GM23338 (cell line): Measurements from ENCODE around the gene HOXD1.
A peak's percentile ranks its signal among the peaks of the same experiment; 100 is the strongest.

Experiments used
- CREB1 ChIP-seq: fragments of 250-450 bp; sonication (Bioruptor Pico); IDR thresholded peaks from 2 replicates; pipeline ENCODE4 v1.5.0; 2020; ENCODE audit warnings: low read depth, mild to moderate bottlenecking, moderate library complexity
- EZH2 ChIP-seq: fragments of 200-600 bp; sonication (generic); IDR thresholded peaks from one replicate; pipeline ENCODE4 v1.8.0; 2017; ENCODE audit warnings: antibody characterized with exemption, mild to moderate bottlenecking, low read depth; ENCODE audit not compliant: unreplicated experiment
- JUNB ChIP-seq: IDR thresholded peaks from one replicate; pipeline ENCODE4 v1.6.1; 2016; ENCODE audit warnings: antibody characterized with exemption; ENCODE audit not compliant: unreplicated experiment
- POLR2AphosphoS5 ChIP-seq: IDR thresholded peaks from 2 replicates; pipeline ENCODE4 v1.6.1; 2016; ENCODE audit warnings: antibody characterized with exemption, low read depth
- TF ChIP-seq, protein P1 (sequence below), 2 experiments: fragments of 200-600 bp in 1 of 2; sonication (generic) in 1 of 2; conservative IDR thresholded peaks; 2 replicates each; pipeline versions ENCODE4 v1.5.1 to v1.6.1; 2016 to 2017; ENCODE audit warnings: antibody characterized with exemption in 2 of 2, low read depth in 2 of 2, mild to moderate bottlenecking in 2 of 2, moderate library complexity in 1 of 2
- TF ChIP-seq, protein P2 (sequence below): IDR thresholded peaks from one replicate; pipeline ENCODE4 v1.6.1; 2018; ENCODE audit warnings: antibody characterized with exemption; ENCODE audit not compliant: unreplicated experiment

DNA sequence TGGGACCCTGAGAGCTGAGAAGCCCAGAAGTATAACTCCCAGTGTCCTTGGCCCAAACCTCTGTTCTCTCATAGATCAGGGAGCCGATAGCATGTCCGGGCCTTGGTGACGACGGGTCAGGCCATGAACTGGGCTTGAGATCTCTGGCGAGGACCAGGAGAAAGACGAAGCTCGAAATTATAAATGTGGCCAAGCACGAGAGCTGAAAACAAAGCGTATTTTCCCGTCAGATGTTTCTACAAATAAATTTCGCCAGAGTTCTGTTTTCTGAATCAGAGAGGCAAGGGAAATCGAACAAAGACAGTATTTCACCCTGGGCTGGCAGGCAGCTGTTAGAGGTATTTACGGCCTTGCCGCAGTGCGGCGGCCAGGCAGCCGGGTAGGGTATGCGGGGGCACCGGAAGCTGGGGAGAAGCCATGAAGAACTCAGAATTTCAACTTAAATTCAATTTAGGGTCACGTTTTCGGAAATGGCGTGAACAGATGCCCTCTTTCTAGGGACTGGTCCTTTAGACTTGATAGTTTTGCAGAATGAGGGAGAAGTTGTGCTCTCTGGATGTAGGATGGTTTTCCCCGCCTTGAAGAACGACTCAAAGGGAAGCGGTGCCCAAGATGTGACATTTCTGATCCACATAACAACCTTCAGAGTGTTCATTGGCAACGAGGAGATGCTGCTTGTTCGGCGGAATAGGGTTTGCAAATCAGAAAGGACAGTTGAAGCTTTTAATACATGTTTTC is 49.4 kb upstream of the HOXD1 start:
- TF ChIP-seq, protein P1, sequence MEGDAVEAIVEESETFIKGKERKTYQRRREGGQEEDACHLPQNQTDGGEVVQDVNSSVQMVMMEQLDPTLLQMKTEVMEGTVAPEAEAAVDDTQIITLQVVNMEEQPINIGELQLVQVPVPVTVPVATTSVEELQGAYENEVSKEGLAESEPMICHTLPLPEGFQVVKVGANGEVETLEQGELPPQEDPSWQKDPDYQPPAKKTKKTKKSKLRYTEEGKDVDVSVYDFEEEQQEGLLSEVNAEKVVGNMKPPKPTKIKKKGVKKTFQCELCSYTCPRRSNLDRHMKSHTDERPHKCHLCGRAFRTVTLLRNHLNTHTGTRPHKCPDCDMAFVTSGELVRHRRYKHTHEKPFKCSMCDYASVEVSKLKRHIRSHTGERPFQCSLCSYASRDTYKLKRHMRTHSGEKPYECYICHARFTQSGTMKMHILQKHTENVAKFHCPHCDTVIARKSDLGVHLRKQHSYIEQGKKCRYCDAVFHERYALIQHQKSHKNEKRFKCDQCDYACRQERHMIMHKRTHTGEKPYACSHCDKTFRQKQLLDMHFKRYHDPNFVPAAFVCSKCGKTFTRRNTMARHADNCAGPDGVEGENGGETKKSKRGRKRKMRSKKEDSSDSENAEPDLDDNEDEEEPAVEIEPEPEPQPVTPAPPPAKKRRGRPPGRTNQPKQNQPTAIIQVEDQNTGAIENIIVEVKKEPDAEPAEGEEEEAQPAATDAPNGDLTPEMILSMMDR (conservative IDR thresholded peaks at IDR 0.05; ENCODE audit: low read depth in 2 of 2) = no peak
- TF ChIP-seq POLR2AphosphoS5 (no peak), CREB1 (CRISPR knock-in tag) (no peak), EZH2 (peak; percentile 82), JUNB (no peak)
- TF ChIP-seq, protein P2, sequence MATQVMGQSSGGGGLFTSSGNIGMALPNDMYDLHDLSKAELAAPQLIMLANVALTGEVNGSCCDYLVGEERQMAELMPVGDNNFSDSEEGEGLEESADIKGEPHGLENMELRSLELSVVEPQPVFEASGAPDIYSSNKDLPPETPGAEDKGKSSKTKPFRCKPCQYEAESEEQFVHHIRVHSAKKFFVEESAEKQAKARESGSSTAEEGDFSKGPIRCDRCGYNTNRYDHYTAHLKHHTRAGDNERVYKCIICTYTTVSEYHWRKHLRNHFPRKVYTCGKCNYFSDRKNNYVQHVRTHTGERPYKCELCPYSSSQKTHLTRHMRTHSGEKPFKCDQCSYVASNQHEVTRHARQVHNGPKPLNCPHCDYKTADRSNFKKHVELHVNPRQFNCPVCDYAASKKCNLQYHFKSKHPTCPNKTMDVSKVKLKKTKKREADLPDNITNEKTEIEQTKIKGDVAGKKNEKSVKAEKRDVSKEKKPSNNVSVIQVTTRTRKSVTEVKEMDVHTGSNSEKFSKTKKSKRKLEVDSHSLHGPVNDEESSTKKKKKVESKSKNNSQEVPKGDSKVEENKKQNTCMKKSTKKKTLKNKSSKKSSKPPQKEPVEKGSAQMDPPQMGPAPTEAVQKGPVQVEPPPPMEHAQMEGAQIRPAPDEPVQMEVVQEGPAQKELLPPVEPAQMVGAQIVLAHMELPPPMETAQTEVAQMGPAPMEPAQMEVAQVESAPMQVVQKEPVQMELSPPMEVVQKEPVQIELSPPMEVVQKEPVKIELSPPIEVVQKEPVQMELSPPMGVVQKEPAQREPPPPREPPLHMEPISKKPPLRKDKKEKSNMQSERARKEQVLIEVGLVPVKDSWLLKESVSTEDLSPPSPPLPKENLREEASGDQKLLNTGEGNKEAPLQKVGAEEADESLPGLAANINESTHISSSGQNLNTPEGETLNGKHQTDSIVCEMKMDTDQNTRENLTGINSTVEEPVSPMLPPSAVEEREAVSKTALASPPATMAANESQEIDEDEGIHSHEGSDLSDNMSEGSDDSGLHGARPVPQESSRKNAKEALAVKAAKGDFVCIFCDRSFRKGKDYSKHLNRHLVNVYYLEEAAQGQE = no peak
